IPS-18c (cell line): ENCODE results near the gene TRMT2B.
"Not testable (repeated sequence)": the region's sequence is repeated elsewhere in the genome, so short reads cannot be mapped to it uniquely, and the experiment has no call there.

Experiments used
- H3K4me3 ChIP-seq: 2 replicates; pipeline ENCODE4 v1.7.0; 2013; ENCODE audit warnings: low read depth, mild to moderate bottlenecking, low read length, moderate library complexity; ENCODE audit not compliant: insufficient read depth
- H3K9me3 ChIP-seq: one replicate; pipeline ENCODE4 v1.6.1; 2013; ENCODE audit warnings: mild to moderate bottlenecking, low read length, moderate library complexity; ENCODE audit not compliant: control insufficient read depth, insufficient read depth

The TRMT2B gene

GRCh38 chrX:101051549-101052302 lies at the start of gene TRMT2B:
Gene TRMT2B (minus strand): TSS chrX:101052111. CDS start chrX:101042289, 9,822 bp downstream.
- peaks cover 4% of the 10 kb centered on the region for H3K9me3 ChIP-seq
- peak within 1 kb of the TSS; percentile 37 for H3K4me3 ChIP-seq

DNA sequence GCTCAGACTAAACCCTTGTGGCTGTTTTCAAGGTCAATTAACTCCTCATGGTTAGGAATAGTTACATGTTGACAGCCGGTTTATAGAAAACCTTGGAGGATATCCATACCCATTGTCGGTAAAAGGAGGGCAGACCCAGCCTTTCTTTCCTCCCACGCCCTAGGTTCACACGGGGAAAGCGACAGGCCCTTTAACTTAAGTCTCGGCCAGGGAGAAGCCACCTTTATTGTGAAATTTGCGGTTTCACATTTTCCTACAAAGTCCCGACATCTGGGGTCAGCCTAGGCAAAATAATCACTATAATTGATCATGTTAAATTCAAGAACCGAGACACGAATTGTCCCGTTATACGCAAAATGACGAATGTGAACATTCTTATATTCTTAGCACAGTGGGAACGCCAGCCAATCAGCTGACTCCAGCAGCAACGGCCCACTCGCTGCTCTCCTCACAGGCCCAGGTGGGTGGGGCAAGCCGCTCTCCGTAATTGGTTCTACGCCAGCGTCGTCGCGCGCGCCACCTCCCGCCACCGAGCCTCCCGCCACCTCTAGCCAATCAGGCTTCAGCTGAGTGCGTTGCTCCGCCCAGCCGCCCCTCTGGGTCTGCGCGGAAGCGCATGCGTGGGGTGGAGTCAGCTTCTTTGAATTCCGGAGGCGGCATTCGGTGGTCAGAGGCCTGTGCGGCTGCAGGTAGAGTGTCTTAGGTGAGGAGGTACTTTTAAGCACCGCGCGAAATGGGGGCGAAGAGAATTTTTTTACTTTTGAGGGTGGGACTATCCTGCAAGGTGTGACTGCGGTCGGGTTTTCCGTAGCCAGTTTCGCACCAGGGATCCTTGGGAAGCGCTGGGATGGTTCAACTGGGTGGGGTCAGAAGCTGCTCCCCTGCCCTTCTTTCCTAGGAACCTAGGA lies 45.9 kb upstream of the TRMT2B start, which contains the start of gene CENPI:
TSS of gene CENPI (plus strand) at position 659 of the 908 bp plus-strand sequence. CDS start 2,867 bp downstream, outside the sequence.
- H3K9me3 ChIP-seq = no peaks in the 10 kb centered on the region
- H3K4me3 ChIP-seq = peak within 1 kb of the TSS; percentile 58

- H3K4me3 ChIP-seq = no peak overlapping the region
- H3K9me3 ChIP-seq = no peaks in the 10 kb centered on the region
Observed at GRCh38 chrX:101091817-101092216, 39.9 kb upstream of the TRMT2B start.

DNA sequence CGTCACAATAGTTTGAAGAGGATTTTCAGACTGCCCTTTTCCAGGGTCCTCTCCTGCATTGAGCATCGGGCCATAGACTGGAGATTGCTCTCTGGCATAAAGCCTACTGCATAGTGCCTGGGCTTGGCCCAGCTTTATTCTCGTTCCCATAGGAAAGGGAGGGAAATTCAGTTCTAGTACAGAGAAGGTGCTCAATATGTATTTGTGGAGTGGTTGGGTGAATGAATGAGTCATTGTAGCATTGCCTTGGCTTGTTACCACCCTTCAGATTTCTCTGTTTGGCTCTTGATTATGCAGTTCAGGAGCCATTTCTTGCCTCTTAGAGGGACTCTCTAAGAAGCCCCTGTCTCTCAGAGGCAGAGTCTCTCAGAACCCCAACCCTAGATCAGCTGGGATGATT lies 29.3 kb upstream of the TRMT2B start:
- Histone ChIP-seq H3K4me3 (no peak overlapping the region), H3K9me3 (peaks cover 2% of the 10 kb centered on the region)

DNA sequence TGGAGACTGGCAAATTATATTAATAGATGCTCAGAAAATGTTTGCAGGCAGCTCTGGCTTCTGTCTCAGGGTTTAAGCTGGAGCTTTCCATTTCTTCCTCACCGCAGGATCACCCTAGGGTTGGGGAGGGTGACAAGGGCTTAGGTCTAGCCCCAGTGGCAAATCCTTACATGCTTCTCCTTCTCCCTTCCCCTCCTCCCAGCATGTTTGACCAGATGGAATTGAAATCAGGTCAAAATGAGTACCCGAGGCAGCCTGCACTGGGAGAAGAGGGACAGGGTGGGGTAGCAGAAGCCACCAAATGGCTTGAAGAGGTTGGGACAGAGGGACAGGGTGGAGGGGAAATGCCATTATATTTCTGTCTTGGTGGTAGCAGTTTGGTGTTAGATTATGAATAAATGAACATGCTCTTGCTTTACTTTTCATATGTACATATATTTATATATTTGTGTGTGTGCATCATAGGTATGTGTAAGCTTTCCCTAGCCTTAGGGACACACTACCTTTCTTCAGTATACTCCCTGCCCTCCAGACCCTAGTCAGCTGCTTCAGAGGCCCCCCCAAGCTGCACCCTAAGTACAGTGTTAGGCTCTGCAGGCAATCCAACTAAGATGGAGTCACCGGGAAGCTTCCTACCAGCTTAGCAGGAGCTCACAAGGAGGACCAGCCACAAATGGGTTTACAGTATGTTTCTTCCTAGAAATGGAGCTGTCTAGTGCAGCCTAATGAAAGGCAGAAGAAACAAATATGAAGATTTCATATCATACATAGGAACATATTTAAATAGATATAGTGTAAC lies 28.6 kb upstream of the TRMT2B start:
- Histone ChIP-seq H3K9me3 (peaks cover 7% of the 10 kb centered on the region), H3K4me3 (peak overlapping the region; percentile 9)

GRCh38 chrX:101079736-101080270 lies 27.9 kb upstream of the TRMT2B start:
- peaks cover 7% of the 10 kb centered on the region for H3K9me3 ChIP-seq
- H3K4me3 ChIP-seq = peak overlapping the region; percentile 81

- peaks cover 7% of the 10 kb centered on the region for H3K9me3 ChIP-seq
- peak within 1 kb of the TSS; percentile 81 for H3K4me3 ChIP-seq
Observed at GRCh38 chrX:101078716-101079598, 27.0 kb upstream of the TRMT2B start, which contains the start of gene TMEM35A. Gene TMEM35A (plus strand): TSS chrX:101078879. CDS start chrX:101079003, 124 bp downstream.

- no peak overlapping the region for H3K4me3 ChIP-seq
- peaks cover 4% of the 10 kb centered on the region for H3K9me3 ChIP-seq
Observed at GRCh38 chrX:101071582-101071981, 19.7 kb upstream of the TRMT2B start.

DNA sequence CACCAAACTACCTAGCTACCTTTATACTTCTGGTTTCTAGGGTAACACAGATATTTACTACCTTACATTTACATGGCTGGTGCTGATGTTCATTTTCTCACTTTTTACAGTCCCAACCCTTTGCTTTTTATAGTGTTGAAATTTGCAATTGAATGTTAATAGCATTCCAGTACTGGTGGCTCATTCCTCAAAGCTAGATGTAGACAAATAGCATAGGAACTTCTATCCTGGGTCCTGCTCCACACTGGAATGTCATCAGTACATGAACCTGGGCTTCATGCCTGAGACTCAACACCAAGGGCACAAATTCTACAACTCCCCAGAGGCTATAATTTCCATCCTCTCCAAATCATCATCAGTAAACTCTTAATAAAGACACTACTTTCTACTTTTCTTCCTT lies 10.3 kb upstream of the TRMT2B start:
- peaks cover 3% of the 10 kb centered on the region for H3K9me3 ChIP-seq

GRCh38 chrX:101057093-101057714 lies 5.3 kb upstream of the TRMT2B start:
- Histone ChIP-seq H3K4me3 (no peak overlapping the region), H3K9me3 (peaks cover 2% of the 10 kb centered on the region)

More for the DNA sequence above, 10.3 kb upstream of the TRMT2B start:
- no peak overlapping the region for H3K4me3 ChIP-seq

DNA sequence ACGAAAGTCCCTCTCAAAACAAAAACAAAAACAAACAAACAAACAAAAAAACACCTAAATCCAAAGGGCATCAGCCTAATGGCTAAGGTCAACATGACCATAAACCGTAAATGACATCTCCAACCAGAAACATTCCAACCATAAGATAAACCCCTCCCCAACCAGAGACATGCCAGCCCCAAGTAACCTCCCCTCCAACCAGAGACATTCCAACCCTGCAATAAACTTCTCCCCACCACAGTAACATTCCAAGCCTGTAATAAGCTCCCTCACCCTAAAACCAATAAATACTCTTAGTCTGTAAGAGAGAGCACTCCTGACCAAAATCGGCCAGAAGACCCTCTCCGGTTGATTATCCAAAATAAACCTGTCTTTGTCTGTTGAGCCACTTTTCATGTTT lies 4.6 kb upstream of the TRMT2B start:
- not testable (repeated sequence) for H3K4me3 ChIP-seq, H3K9me3 ChIP-seq

- Histone ChIP-seq H3K4me3 (peak overlapping the region; percentile 37), H3K9me3 (peaks cover 4% of the 10 kb centered on the region)
Observed at GRCh38 chrX:101051153-101051548, 760 bp downstream of the TRMT2B start.

GRCh38 chrX:101040197-101040596 lies 11.7 kb downstream of the TRMT2B start:
- Histone ChIP-seq H3K9me3 (peaks cover 4% of the 10 kb centered on the region), H3K4me3 (no peak overlapping the region)

- peaks cover 2% of the 10 kb centered on the region for H3K9me3 ChIP-seq
- H3K4me3 ChIP-seq = no peak overlapping the region
Observed at GRCh38 chrX:101037231-101037630, 14.7 kb downstream of the TRMT2B start.

DNA sequence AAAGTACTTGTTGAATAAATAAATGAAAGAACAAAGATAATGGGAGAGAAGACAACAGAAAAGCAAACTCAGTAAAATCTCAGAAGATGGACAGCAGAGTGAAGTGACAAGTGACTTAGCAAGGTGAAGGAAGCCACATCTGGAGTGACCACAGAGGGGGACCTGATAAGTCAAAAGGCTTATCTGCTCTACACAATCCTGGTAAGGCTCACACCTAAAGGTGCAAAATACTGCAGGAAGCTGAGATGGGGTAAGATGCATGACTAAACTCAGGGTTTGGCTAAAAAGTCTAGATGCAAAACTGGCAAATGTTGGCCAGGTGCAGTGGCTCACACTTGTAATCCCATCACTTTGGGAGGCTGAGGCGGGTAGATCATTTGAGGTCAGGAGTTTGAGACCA lies 22.2 kb downstream of the TRMT2B start:
- peaks cover 5% of the 10 kb centered on the region for H3K9me3 ChIP-seq
- H3K4me3 ChIP-seq = no peak overlapping the region

DNA sequence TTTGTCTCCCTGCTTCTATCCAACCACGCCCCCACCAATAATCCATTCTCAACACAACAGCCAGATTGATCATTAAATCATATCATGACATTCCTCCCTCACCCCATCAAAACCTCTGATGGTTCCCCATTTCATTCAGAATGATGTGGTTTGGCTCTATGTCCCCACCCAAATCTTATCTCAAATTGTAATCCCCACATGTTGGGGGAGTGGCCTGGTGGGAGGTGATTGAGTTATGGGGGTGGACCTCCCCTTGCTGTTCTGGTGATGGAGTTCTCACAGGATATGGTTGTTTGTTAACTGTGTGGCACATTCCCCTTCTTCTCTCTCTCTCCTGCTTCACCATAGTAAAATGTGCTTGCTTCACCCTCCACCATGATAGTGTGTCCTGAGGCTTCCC lies 23.3 kb downstream of the TRMT2B start:
- Histone ChIP-seq H3K4me3 (no peak overlapping the region), H3K9me3 (peaks cover 7% of the 10 kb centered on the region)
